ENCODE measurements around the gene ATP13A4.

Gene ATP13A4

DNA sequence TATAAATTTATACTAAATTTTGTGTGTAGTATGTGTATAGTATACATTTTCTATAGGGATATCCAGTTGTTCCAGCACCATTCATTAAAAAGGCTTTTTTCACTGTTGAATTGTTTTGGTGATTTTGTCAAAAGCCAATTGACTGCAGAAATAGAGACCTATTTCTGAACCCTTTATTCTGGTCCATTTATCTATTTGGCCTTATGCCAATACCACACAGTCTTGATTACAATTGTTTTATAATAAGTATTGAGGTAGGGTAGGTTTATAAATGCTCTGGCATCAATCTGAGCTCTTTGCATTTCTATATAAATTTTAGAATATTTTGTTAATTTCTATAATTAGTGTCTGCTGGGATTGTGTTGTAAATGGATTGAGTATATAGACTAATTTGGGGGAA is 31.8 kb upstream of the ATP13A4 start:
- no peaks in the 10 kb centered on the region for H3K9me3 ChIP-seq (ENCODE audit: control insufficient read depth in 1 of 2, low read length in 2 of 2)
- H3K27ac ChIP-seq (ENCODE audit: low read length): no peak overlapping the region
- no peak overlapping the region for H3K4me3 ChIP-seq (ENCODE audit: low read depth in 1 of 2, low read length in 2 of 2)
- H3K4me1 ChIP-seq (ENCODE audit: control insufficient read depth in 1 of 2, insufficient read depth in 2 of 2, low read length in 2 of 2): no peaks in the 10 kb centered on the region
- H3K27me3 ChIP-seq (ENCODE audit: low read depth, low read length): no peaks in the 10 kb centered on the region
- H3K36me3 ChIP-seq (ENCODE audit: control insufficient read depth in 1 of 2, insufficient read depth in 2 of 2, low read length in 2 of 2): no peaks in the 10 kb centered on the region

DNA sequence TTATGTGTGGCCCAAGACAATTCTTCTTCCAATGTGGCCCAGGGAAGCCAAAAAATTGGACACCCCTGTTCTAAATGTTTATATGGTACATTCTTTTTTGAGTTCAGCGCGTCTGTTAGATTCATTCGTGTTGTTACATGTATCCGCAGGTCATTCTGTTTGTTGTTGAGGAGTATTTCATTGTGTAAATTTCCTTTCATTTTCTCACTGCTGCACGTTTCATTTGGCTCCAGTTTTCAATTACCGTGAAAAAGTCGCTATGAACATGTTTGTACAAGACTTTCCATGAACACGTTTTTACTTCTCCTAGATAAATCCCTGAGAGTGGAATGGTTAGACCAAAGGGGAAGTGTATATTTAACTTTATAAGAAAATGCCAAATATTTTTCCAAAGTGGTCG is 30.8 kb upstream of the ATP13A4 start:
- no peaks in the 10 kb centered on the region for H3K9me3 ChIP-seq (ENCODE audit: control insufficient read depth in 1 of 2, low read length in 2 of 2)

GRCh38 chr3:193574488-193575070 is 19.9 kb upstream of the ATP13A4 start:
- no peaks in the 10 kb centered on the region for H3K36me3 ChIP-seq (ENCODE audit: control insufficient read depth in 1 of 2, insufficient read depth in 2 of 2, low read length in 2 of 2)
- no peaks in the 10 kb centered on the region for H3K4me1 ChIP-seq (ENCODE audit: control insufficient read depth in 1 of 2, insufficient read depth in 2 of 2, low read length in 2 of 2)
- no peaks in the 10 kb centered on the region for H3K27me3 ChIP-seq (ENCODE audit: low read depth, low read length)
- H3K27ac ChIP-seq (ENCODE audit: low read length): no peak overlapping the region
- H3K9me3 ChIP-seq (ENCODE audit: control insufficient read depth in 1 of 2, low read length in 2 of 2): no peaks in the 10 kb centered on the region
- H3K4me3 ChIP-seq (ENCODE audit: low read depth in 1 of 2, low read length in 2 of 2): no peak overlapping the region

More for the DNA sequence above, 30.8 kb upstream of the ATP13A4 start:
- Histone ChIP-seq H3K27me3 (ENCODE audit: low read depth, low read length) (no peaks in the 10 kb centered on the region), H3K36me3 (ENCODE audit: control insufficient read depth in 1 of 2, insufficient read depth in 2 of 2, low read length in 2 of 2) (no peaks in the 10 kb centered on the region), H3K4me3 (ENCODE audit: low read depth in 1 of 2, low read length in 2 of 2) (no peak overlapping the region), H3K27ac (ENCODE audit: low read length) (no peak overlapping the region), H3K4me1 (ENCODE audit: control insufficient read depth in 1 of 2, insufficient read depth in 2 of 2, low read length in 2 of 2) (no peaks in the 10 kb centered on the region)

DNA sequence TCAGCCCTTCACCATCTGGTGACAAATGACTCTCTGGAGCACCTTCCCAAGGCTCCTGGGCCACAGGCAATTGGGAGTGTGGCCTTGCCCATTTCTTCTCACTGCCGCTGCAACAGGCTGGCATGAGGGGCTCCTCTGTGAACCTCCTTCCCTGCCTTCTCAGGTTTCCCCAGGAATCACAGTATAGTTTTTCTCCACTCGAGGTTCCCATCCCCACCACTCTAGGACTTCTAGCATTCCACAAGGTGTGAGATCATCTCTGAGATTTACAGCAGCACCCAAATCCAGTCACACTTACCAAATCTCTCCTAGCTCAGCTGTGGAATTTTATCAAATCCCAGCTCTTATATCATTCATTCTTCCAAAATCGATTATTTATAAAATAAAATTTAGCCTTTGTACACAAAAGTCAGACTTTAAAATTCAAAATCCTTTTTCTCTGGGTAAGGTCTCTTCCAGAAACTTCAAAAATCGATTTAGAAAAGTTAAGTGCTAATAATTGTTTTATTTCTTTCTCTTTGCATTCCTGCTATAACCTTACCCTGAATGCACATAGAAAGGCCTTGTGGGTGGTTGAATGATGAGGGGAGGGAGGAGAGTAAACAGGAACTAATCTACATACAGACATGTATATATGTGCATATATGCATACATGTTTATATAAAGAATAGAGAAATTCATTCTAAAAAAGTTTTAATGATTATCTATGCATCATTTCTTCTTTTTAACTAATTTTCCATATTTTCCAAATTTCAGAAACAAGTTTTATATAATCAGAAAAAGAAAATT is 18.9 kb upstream of the ATP13A4 start:
- Histone ChIP-seq H3K4me3 (ENCODE audit: low read depth in 1 of 2, low read length in 2 of 2) (no peak overlapping the region), H3K4me1 (ENCODE audit: control insufficient read depth in 1 of 2, insufficient read depth in 2 of 2, low read length in 2 of 2) (no peaks in the 10 kb centered on the region), H3K9me3 (ENCODE audit: control insufficient read depth in 1 of 2, low read length in 2 of 2) (no peaks in the 10 kb centered on the region), H3K27ac (ENCODE audit: low read length) (no peak overlapping the region), H3K27me3 (ENCODE audit: low read depth, low read length) (no peaks in the 10 kb centered on the region), H3K36me3 (ENCODE audit: control insufficient read depth in 1 of 2, insufficient read depth in 2 of 2, low read length in 2 of 2) (no peaks in the 10 kb centered on the region)

GRCh38 chr3:193572426-193572908 is 17.8 kb upstream of the ATP13A4 start:
- H3K9me3 ChIP-seq (ENCODE audit: control insufficient read depth in 1 of 2, low read length in 2 of 2): no peaks in the 10 kb centered on the region
- no peak overlapping the region for H3K27ac ChIP-seq (ENCODE audit: low read length)
- no peak overlapping the region for H3K4me3 ChIP-seq (ENCODE audit: low read depth in 1 of 2, low read length in 2 of 2)
- no peaks in the 10 kb centered on the region for H3K4me1 ChIP-seq (ENCODE audit: control insufficient read depth in 1 of 2, insufficient read depth in 2 of 2, low read length in 2 of 2)
- H3K36me3 ChIP-seq (ENCODE audit: control insufficient read depth in 1 of 2, insufficient read depth in 2 of 2, low read length in 2 of 2): no peaks in the 10 kb centered on the region
- H3K27me3 ChIP-seq (ENCODE audit: low read depth, low read length): no peaks in the 10 kb centered on the region

DNA sequence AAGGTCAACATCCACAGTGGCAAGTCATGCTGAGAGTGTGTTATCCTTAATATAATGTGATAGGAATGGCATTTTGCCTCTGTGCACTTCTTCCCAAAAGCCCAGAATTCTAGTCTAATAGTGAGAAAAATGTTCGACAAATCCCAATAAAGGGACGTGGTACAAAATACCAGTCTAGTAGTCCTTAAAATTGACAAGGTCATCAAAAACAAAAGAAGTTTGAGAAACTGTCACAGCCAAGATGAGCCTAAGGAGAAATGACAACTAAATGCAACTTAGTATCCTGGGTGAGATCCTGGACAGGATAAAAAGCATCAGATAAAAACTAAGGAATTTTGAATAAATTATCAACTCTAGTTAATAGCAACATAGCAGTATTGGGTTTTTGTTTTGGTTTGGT is 14.4 kb upstream of the ATP13A4 start:
- Histone ChIP-seq H3K27me3 (ENCODE audit: low read depth, low read length) (no peaks in the 10 kb centered on the region), H3K27ac (ENCODE audit: low read length) (no peak overlapping the region), H3K9me3 (ENCODE audit: control insufficient read depth in 1 of 2, low read length in 2 of 2) (no peaks in the 10 kb centered on the region), H3K4me1 (ENCODE audit: control insufficient read depth in 1 of 2, insufficient read depth in 2 of 2, low read length in 2 of 2) (no peaks in the 10 kb centered on the region), H3K36me3 (ENCODE audit: control insufficient read depth in 1 of 2, insufficient read depth in 2 of 2, low read length in 2 of 2) (no peaks in the 10 kb centered on the region), H3K4me3 (ENCODE audit: low read depth in 1 of 2, low read length in 2 of 2) (no peak overlapping the region)

DNA sequence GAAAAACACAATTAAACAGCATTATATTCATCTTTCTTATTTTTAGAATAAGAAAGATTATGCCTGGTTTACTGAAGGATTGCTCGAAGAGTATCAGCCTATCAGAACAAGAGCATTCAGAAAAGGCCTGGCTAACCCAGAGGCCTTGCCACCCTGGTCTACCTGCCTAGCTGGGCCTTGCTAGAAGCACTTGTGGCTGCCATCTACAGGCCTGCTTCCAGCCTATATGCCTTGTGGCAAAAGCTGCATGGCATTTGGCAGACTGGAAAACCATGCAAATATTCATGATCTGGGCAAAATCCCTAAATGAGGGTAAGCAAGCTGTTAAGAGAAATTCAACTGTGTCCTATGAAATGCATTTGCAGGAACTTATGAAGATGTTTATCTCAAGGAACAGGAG is 9.3 kb upstream of the ATP13A4 start:
- Histone ChIP-seq H3K9me3 (ENCODE audit: control insufficient read depth in 1 of 2, low read length in 2 of 2) (no peaks in the 10 kb centered on the region), H3K27me3 (ENCODE audit: low read depth, low read length) (no peaks in the 10 kb centered on the region), H3K4me1 (ENCODE audit: control insufficient read depth in 1 of 2, insufficient read depth in 2 of 2, low read length in 2 of 2) (no peaks in the 10 kb centered on the region), H3K4me3 (ENCODE audit: low read depth in 1 of 2, low read length in 2 of 2) (no peak overlapping the region), H3K36me3 (ENCODE audit: control insufficient read depth in 1 of 2, insufficient read depth in 2 of 2, low read length in 2 of 2) (no peaks in the 10 kb centered on the region), H3K27ac (ENCODE audit: low read length) (no peak overlapping the region)

GRCh38 chr3:193563426-193563825 is 8.7 kb upstream of the ATP13A4 start:
- no peaks in the 10 kb centered on the region for H3K4me1 ChIP-seq (ENCODE audit: control insufficient read depth in 1 of 2, insufficient read depth in 2 of 2, low read length in 2 of 2)
- no peaks in the 10 kb centered on the region for H3K9me3 ChIP-seq (ENCODE audit: control insufficient read depth in 1 of 2, low read length in 2 of 2)
- no peaks in the 10 kb centered on the region for H3K27me3 ChIP-seq (ENCODE audit: low read depth, low read length)
- H3K27ac ChIP-seq (ENCODE audit: low read length): no peak overlapping the region
- H3K4me3 ChIP-seq (ENCODE audit: low read depth in 1 of 2, low read length in 2 of 2): no peak overlapping the region
- no peaks in the 10 kb centered on the region for H3K36me3 ChIP-seq (ENCODE audit: control insufficient read depth in 1 of 2, insufficient read depth in 2 of 2, low read length in 2 of 2)

DNA sequence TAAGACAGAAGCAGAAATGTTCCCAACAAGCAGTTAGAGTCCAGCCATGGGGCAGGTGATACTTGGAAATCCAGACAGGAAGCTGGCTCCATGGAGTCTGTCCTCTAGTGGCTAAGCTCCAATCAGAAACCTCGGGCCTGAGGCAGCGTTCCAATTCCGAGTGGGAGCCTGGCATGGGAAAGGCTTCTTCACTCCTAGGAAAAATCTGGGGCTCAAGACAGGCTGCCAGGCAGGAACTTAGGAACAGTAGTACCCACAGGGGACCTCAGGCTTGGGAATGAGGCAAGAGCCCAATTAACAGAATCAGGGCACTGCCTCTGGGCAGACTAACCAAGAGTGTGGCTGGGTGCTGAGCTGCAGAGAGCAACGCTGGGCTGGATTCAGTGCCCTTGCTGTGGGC is 6.2 kb upstream of the ATP13A4 start:
- no peak overlapping the region for H3K27ac ChIP-seq (ENCODE audit: low read length)
- no peaks in the 10 kb centered on the region for H3K36me3 ChIP-seq (ENCODE audit: control insufficient read depth in 1 of 2, insufficient read depth in 2 of 2, low read length in 2 of 2)
- no peaks in the 10 kb centered on the region for H3K9me3 ChIP-seq (ENCODE audit: control insufficient read depth in 1 of 2, low read length in 2 of 2)
- no peaks in the 10 kb centered on the region for H3K4me1 ChIP-seq (ENCODE audit: control insufficient read depth in 1 of 2, insufficient read depth in 2 of 2, low read length in 2 of 2)
- H3K27me3 ChIP-seq (ENCODE audit: low read depth, low read length): no peaks in the 10 kb centered on the region
- no peak overlapping the region for H3K4me3 ChIP-seq (ENCODE audit: low read depth in 1 of 2, low read length in 2 of 2)

DNA sequence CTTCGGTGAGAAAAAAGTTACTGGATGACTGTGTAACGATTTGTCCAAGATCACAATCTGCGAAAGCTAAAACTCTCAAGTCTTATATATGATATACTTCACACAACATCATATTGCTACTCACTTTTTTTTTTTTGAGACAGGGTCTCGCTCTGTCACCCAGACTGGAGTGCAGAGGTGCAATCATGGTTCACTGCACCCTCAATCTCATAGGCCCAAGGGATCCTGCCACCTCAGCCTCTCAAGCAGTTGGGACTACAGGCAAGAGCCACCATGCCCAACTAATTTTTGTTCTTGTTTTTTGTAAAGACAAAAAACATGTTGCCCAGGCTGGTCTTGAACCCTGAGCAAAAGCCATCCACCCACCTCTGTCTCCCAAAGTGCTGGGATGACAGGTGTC is 5.4 kb upstream of the ATP13A4 start:
- no peaks in the 10 kb centered on the region for H3K4me1 ChIP-seq (ENCODE audit: control insufficient read depth in 1 of 2, insufficient read depth in 2 of 2, low read length in 2 of 2)
- H3K27ac ChIP-seq (ENCODE audit: low read length): no peak overlapping the region
- H3K27me3 ChIP-seq (ENCODE audit: low read depth, low read length): no peaks in the 10 kb centered on the region
- no peak overlapping the region for H3K4me3 ChIP-seq (ENCODE audit: low read depth in 1 of 2, low read length in 2 of 2)
- H3K9me3 ChIP-seq (ENCODE audit: control insufficient read depth in 1 of 2, low read length in 2 of 2): no peaks in the 10 kb centered on the region
- H3K36me3 ChIP-seq (ENCODE audit: control insufficient read depth in 1 of 2, insufficient read depth in 2 of 2, low read length in 2 of 2): no peaks in the 10 kb centered on the region

GRCh38 chr3:193559100-193559499 is 4.4 kb upstream of the ATP13A4 start:
- Histone ChIP-seq H3K9me3 (ENCODE audit: control insufficient read depth in 1 of 2, low read length in 2 of 2) (no peaks in the 10 kb centered on the region), H3K27ac (ENCODE audit: low read length) (no peak overlapping the region), H3K36me3 (ENCODE audit: control insufficient read depth in 1 of 2, insufficient read depth in 2 of 2, low read length in 2 of 2) (no peaks in the 10 kb centered on the region), H3K27me3 (ENCODE audit: low read depth, low read length) (no peaks in the 10 kb centered on the region), H3K4me3 (ENCODE audit: low read depth in 1 of 2, low read length in 2 of 2) (no peak overlapping the region), H3K4me1 (ENCODE audit: control insufficient read depth in 1 of 2, insufficient read depth in 2 of 2, low read length in 2 of 2) (no peaks in the 10 kb centered on the region)

- Histone ChIP-seq H3K9me3 (ENCODE audit: control insufficient read depth in 1 of 2, low read length in 2 of 2) (no peaks in the 10 kb centered on the region), H3K27me3 (ENCODE audit: low read depth, low read length) (no peaks in the 10 kb centered on the region), H3K4me1 (ENCODE audit: control insufficient read depth in 1 of 2, insufficient read depth in 2 of 2, low read length in 2 of 2) (no peaks in the 10 kb centered on the region), H3K36me3 (ENCODE audit: control insufficient read depth in 1 of 2, insufficient read depth in 2 of 2, low read length in 2 of 2) (no peaks in the 10 kb centered on the region), H3K27ac (ENCODE audit: low read length) (no peak overlapping the region), H3K4me3 (ENCODE audit: low read depth in 1 of 2, low read length in 2 of 2) (no peak overlapping the region)
Measured at GRCh38 chr3:193556841-193557240, 2.1 kb upstream of the ATP13A4 start.
